H9 (cell line): ENCODE measurements around the gene DEUP1. TPM values are rescaled to one million over a fixed set of nuclear protein-coding genes. Genes with fewer than 3 reads are reported as not detected.

ENCODE experiments used
- DNase-seq: peaks from one replicate; pipeline ENCODE4 v3.0.0-alpha.2; 2017
- H2AFZ ChIP-seq: one replicate; pipeline ENCODE4 v1.6.1; 2013; ENCODE audit warnings: mild to moderate bottlenecking, low read length, control low read depth, moderate library complexity
- H2AK5ac ChIP-seq: 2 replicates; pipeline ENCODE4 v1.6.1; 2013; ENCODE audit warnings: low read length, control low read depth, mixed read lengths; ENCODE audit not compliant: insufficient read length
- H2BK120ac ChIP-seq: one replicate; pipeline ENCODE4 v1.6.1; 2013; ENCODE audit warnings: low read depth, mild to moderate bottlenecking, low read length, control low read depth, inconsistent platforms; ENCODE audit not compliant: poor library complexity, severe bottlenecking
- H2BK12ac ChIP-seq: 2 replicates; pipeline ENCODE4 v1.6.1; 2013; ENCODE audit warnings: low read length, control low read depth, mixed read lengths, low read depth; ENCODE audit not compliant: insufficient read length
- H2BK15ac ChIP-seq: 2 replicates; pipeline ENCODE4 v1.6.1; 2013; ENCODE audit warnings: low read depth, low read length, control low read depth
- H2BK20ac ChIP-seq: one replicate; pipeline ENCODE4 v1.6.1; 2013; ENCODE audit warnings: low read depth, mild to moderate bottlenecking, low read length, control low read depth, inconsistent platforms; ENCODE audit not compliant: poor library complexity, severe bottlenecking
- H2BK5ac ChIP-seq: 2 replicates; pipeline ENCODE4 v1.6.1; 2013; ENCODE audit warnings: low read length, control low read depth, mixed read lengths; ENCODE audit not compliant: insufficient read length
- H3K14ac ChIP-seq: 2 replicates; pipeline ENCODE4 v1.6.1; 2013; ENCODE audit warnings: low read length, control low read depth; ENCODE audit not compliant: insufficient read depth
- H3K18ac ChIP-seq: 2 replicates; pipeline ENCODE4 v1.6.1; 2013; ENCODE audit warnings: low read depth, mild to moderate bottlenecking, mixed read lengths, low read length, control low read depth; ENCODE audit not compliant: insufficient read length
- H3K23ac ChIP-seq: 2 replicates; pipeline ENCODE4 v1.6.1; 2013; ENCODE audit warnings: low read length, control low read depth, mixed read lengths, low read depth; ENCODE audit not compliant: insufficient read length
- H3K23me2 ChIP-seq: 2 replicates; pipeline ENCODE4 v1.6.1; 2013; ENCODE audit warnings: low read depth, mild to moderate bottlenecking, mixed read lengths, low read length, control low read depth; ENCODE audit not compliant: insufficient read length, poor library complexity, severe bottlenecking
- H3K27ac ChIP-seq: 2 replicates; pipeline ENCODE4 v1.5.1; 2013; ENCODE audit warnings: low read length, control low read depth, mixed read lengths, low read depth; ENCODE audit not compliant: insufficient read length
- H3K27me3 ChIP-seq: 2 replicates; pipeline ENCODE4 v1.6.1; 2013; ENCODE audit warnings: low read length, control low read depth, inconsistent platforms; ENCODE audit not compliant: insufficient read depth
- H3K4ac ChIP-seq: 2 replicates; pipeline ENCODE4 v1.6.1; 2013; ENCODE audit warnings: low read depth, mild to moderate bottlenecking, control low read depth, inconsistent platforms, low read length, moderate library complexity
- H3K4me1 ChIP-seq: 2 replicates; pipeline ENCODE4 v1.6.1; 2013; ENCODE audit warnings: low read length, control low read depth, inconsistent platforms; ENCODE audit not compliant: insufficient read depth
- H3K4me2 ChIP-seq: 2 replicates; pipeline ENCODE4 v1.6.1; 2013; ENCODE audit warnings: low read length, control low read depth, mixed read lengths; ENCODE audit not compliant: insufficient read length, insufficient read depth
- H3K56ac ChIP-seq: 2 replicates; pipeline ENCODE4 v1.6.1; 2013; ENCODE audit warnings: low read depth, mild to moderate bottlenecking, mixed read lengths, low read length, control low read depth; ENCODE audit not compliant: insufficient read length
- H3K79me1 ChIP-seq: 2 replicates; pipeline ENCODE4 v1.6.1; 2013; ENCODE audit warnings: low read depth, mild to moderate bottlenecking, moderate library complexity, low read length, control low read depth, inconsistent platforms; ENCODE audit not compliant: insufficient read depth, poor library complexity, severe bottlenecking
- H3K79me2 ChIP-seq: 2 replicates; pipeline ENCODE4 v1.6.1; 2013; ENCODE audit warnings: low read length, control low read depth, inconsistent platforms; ENCODE audit not compliant: insufficient read depth
- H3K9ac ChIP-seq: 2 replicates; pipeline ENCODE4 v1.6.1; 2013; ENCODE audit warnings: low read length, control low read depth, mixed read lengths; ENCODE audit not compliant: insufficient read length; ENCODE audit errors: extremely low read depth
- H3K9me3 ChIP-seq: one replicate; pipeline ENCODE4 v1.6.1; 2013; ENCODE audit warnings: low read depth, low read length, inconsistent platforms; ENCODE audit not compliant: control insufficient read depth
- H3T11ph ChIP-seq: one replicate; pipeline ENCODE4 v1.6.1; 2013; ENCODE audit warnings: mild to moderate bottlenecking, low read length, control low read depth, inconsistent platforms
- H4K20me1 ChIP-seq: one replicate; pipeline ENCODE4 v1.6.1; 2013; ENCODE audit not compliant: control insufficient read depth, insufficient read length, insufficient read depth
- H4K5ac ChIP-seq: 2 replicates; pipeline ENCODE4 v1.6.1; 2013; ENCODE audit warnings: low read depth, mild to moderate bottlenecking, mixed read lengths, low read length, control low read depth; ENCODE audit not compliant: insufficient read length
- H4K8ac ChIP-seq: replicated peaks from 2 replicates; pipeline ENCODE4 v1.6.1; 2013; ENCODE audit warnings: low read length, control low read depth, mixed read lengths, low read depth; ENCODE audit not compliant: insufficient read length
- H4K91ac ChIP-seq: 2 replicates; pipeline ENCODE4 v1.6.1; 2013; ENCODE audit warnings: low read depth, mild to moderate bottlenecking, moderate library complexity, mixed read lengths, low read length, control low read depth; ENCODE audit not compliant: insufficient read length
- H3K27ac Mint-ChIP-seq, 3 experiments: 2 replicates in 2 of 3; 3 replicates in 1 of 3; pipeline ENCODE4 v1.8.0; 2020 to 2021; ENCODE audit warnings: mixed read lengths in 3 of 3, mild to moderate bottlenecking in 1 of 3, moderate library complexity in 1 of 3
- H3K27me3 Mint-ChIP-seq: 2 replicates; pipeline ENCODE4 v1.8.0; 2021; ENCODE audit warnings: low read depth, mild to moderate bottlenecking, moderate library complexity, mixed read lengths
- H3K36me3 Mint-ChIP-seq, 3 experiments: 2 replicates in 2 of 3; 3 replicates in 1 of 3; pipeline ENCODE4 v1.8.0; 2020 to 2021; ENCODE audit warnings: low read depth in 3 of 3, mixed read lengths in 3 of 3; ENCODE audit not compliant: insufficient read depth in 1 of 3
- H3K4me1 Mint-ChIP-seq, 2 experiments: 2 replicates each; pipeline ENCODE4 v1.8.0; 2020; ENCODE audit warnings: mixed read lengths in 2 of 2
- H3K4me3 Mint-ChIP-seq, 2 experiments: 2 replicates in 1 of 2; 3 replicates in 1 of 2; pipeline ENCODE4 v1.8.0; 2020 to 2021; ENCODE audit warnings: mild to moderate bottlenecking in 2 of 2, mixed read lengths in 2 of 2, moderate library complexity in 1 of 2
- H3K9me3 Mint-ChIP-seq, 2 experiments: 2 replicates in 1 of 2; 3 replicates in 1 of 2; pipeline ENCODE4 v1.8.0; 2020; ENCODE audit warnings: mild to moderate bottlenecking in 2 of 2, mixed read lengths in 2 of 2, moderate library complexity in 1 of 2
- CTCF ChIP-seq: fragments of 200-600 bp; sonication (generic); conservative IDR thresholded peaks from 3 replicates; pipeline ENCODE4 v1.8.0; 2021; ENCODE audit warnings: antibody characterized with exemption, mild to moderate bottlenecking
- WGBS: extraction: QIAGEN DNeasy Blood & Tissue Kit; methylation state at CpG from one replicate; pipeline ENCODE4 v1.1.7; 2013; ENCODE audit warnings: missing lambda C conversion rate, low lambda C conversion rate, mixed read lengths; ENCODE audit not compliant: insufficient read length; ENCODE audit errors: extremely low coverage; 5-methylcytosine and 5-hydroxymethylcytosine counted together
- total RNA-seq: library from RNA; stranded (reverse); gene quantifications from 2 replicates; pipeline ENCODE4 v1.2.1, GENCODE V29; 2021

DEUP1 gene
- total RNA-seq, 1 experiment from 2014 or later, result 0.22 TPM

- Histone ChIP-seq H2BK12ac (no peak overlapping the region), H3K4ac (no peak overlapping the region), H2BK15ac (no peak overlapping the region), H4K91ac (no peak overlapping the region), H2AK5ac (no peak overlapping the region), H3K4me1 (peaks cover 11% of the 10 kb centered on the region; the same call in 1 of the 2 replicates), H3K9ac (no peak overlapping the region), H4K5ac (no peak overlapping the region), H2BK5ac (no peak overlapping the region), H3K23ac (no peak overlapping the region), H3K23me2 (no peaks in the 10 kb centered on the region), H2BK120ac (no peak overlapping the region), H3K4me2 (no peak overlapping the region), H4K8ac (no peak overlapping the region), H3K27me3 (no peaks in the 10 kb centered on the region), H3K79me2 (no peaks in the 10 kb centered on the region), H2BK20ac (no peak overlapping the region), H3K14ac (no peak overlapping the region), H3T11ph (no peak overlapping the region), H3K18ac (no peak overlapping the region), H2AFZ (no peak overlapping the region), H3K9me3 (no peaks in the 10 kb centered on the region), H4K20me1 (no peaks in the 10 kb centered on the region), H3K56ac (no peak overlapping the region), H3K27ac (no peak overlapping the region), H3K79me1 (no peaks in the 10 kb centered on the region)
- WGBS, result no CpG with 5 or more reads among the region's 1 CpG
- no peak for TF ChIP-seq CTCF
- peaks cover 15 to 27% (median 16%) of the 10 kb centered on the region in 3 experiments; a peak in 6 of 7 replicates for H3K36me3 Mint-ChIP-seq
- H3K27me3 Mint-ChIP-seq, result no peaks in the 10 kb centered on the region
- H3K9me3 Mint-ChIP-seq, result peaks cover 1 to 2% of the 10 kb centered on the region in 2 experiments; a peak in 1 of 5 replicates
- H3K4me1 Mint-ChIP-seq, result peaks cover 38 to 39% of the 10 kb centered on the region in 2 experiments
- H3K4me3 Mint-ChIP-seq, result no peak overlapping the region
- DNase-seq, result no peak
- H3K27ac Mint-ChIP-seq, result peak overlapping the region in 2 of 3 experiments; percentile 23 to 34; a peak in 2 of 7 replicates
These were observed 143.6 kb downstream of the DEUP1 start for GRCh38 chr11:93474123-93474522.
